MM.1S (cell line): ENCODE results near the gene SYNE3.

ENCODE experiments used
- DNase-seq: peaks from one replicate; pipeline ENCODE4 v3.0.0-alpha.2; 2015
- H2AFZ ChIP-seq: fragments of 300-600 bp; sonication (generic); 2 replicates; pipeline ENCODE4 v1.6.0; 2016; ENCODE audit warnings: antibody characterized with exemption, low read length
- H3F3A ChIP-seq: fragments of 300-600 bp; sonication (generic); 2 replicates; pipeline ENCODE4 v1.6.1; 2016; ENCODE audit warnings: mild to moderate bottlenecking, antibody characterized with exemption, low read length, moderate library complexity, mixed read lengths; ENCODE audit not compliant: insufficient read depth
- H3K27ac ChIP-seq: fragments of 300-600 bp; sonication (generic); 2 replicates; pipeline ENCODE4 v1.5.1; 2016; ENCODE audit warnings: mild to moderate bottlenecking, low read length
- H3K27me3 ChIP-seq: fragments of 300-600 bp; sonication (generic); replicated peaks from 2 replicates; pipeline ENCODE4 v1.6.0; 2016; ENCODE audit warnings: low read length; ENCODE audit not compliant: insufficient read depth
- H3K36me3 ChIP-seq: fragments of 300-600 bp; sonication (generic); replicated peaks from 2 replicates; pipeline ENCODE4 v1.6.1; 2016; ENCODE audit warnings: mild to moderate bottlenecking, low read length, mixed read lengths; ENCODE audit not compliant: insufficient read depth
- H3K4me1 ChIP-seq: fragments of 300-600 bp; sonication (generic); 2 replicates; pipeline ENCODE4 v1.6.1; 2016; ENCODE audit warnings: low read length, mixed read lengths
- H3K4me2 ChIP-seq: fragments of 300-600 bp; sonication (generic); 2 replicates; pipeline ENCODE4 v1.6.0; 2016; ENCODE audit warnings: low read depth, low read length
- H3K4me3 ChIP-seq: fragments of 300-600 bp; sonication (generic); 2 replicates; pipeline ENCODE4 v1.5.1; 2016; ENCODE audit warnings: low read length, mixed read lengths
- H3K79me2 ChIP-seq: fragments of 300-600 bp; sonication (generic); 2 replicates; pipeline ENCODE4 v1.6.1; 2016; ENCODE audit warnings: mixed run types, low read length, mixed read lengths
- H3K9ac ChIP-seq: fragments of 300-600 bp; sonication (generic); 2 replicates; pipeline ENCODE4 v1.6.1; 2016; ENCODE audit warnings: low read length, mixed read lengths
- H3K9me2 ChIP-seq: fragments of 300-600 bp; sonication (generic); replicated peaks from 2 replicates; pipeline ENCODE4 v1.6.1; 2016; ENCODE audit warnings: mild to moderate bottlenecking, low read length, mixed read lengths; ENCODE audit not compliant: insufficient read depth
- H3K9me3 ChIP-seq: fragments of 300-600 bp; sonication (generic); replicated peaks from 2 replicates; pipeline ENCODE4 v1.6.1; 2016; ENCODE audit warnings: mild to moderate bottlenecking, low read length, mixed read lengths; ENCODE audit not compliant: insufficient read depth
- H4K20me1 ChIP-seq: fragments of 300-600 bp; sonication (generic); 2 replicates; pipeline ENCODE4 v1.6.1; 2016; ENCODE audit warnings: mild to moderate bottlenecking, low read length, moderate library complexity, mixed read lengths; ENCODE audit not compliant: insufficient read depth
- CTCF ChIP-seq: fragments of 300-600 bp; sonication (generic); IDR thresholded peaks from 2 replicates; pipeline ENCODE4 v1.5.1; 2016; ENCODE audit warnings: antibody characterized with exemption, low read length, mixed read lengths
- EZH2 ChIP-seq: fragments of 300-600 bp; sonication (generic); optimal IDR thresholded peaks from 2 replicates; pipeline ENCODE3; 2017; ENCODE audit warnings: low read depth, mild to moderate bottlenecking, antibody characterized with exemption, low read length, mixed read lengths
- EZH2phosphoT487 ChIP-seq: fragments of 300-600 bp; sonication (generic); IDR thresholded peaks from 2 replicates; pipeline ENCODE4 v1.6.1; 2018; ENCODE audit warnings: antibody characterized with exemption, low read length

The SYNE3 gene

GRCh38 chr14:95527387-95528002 is 11.0 kb upstream of the SYNE3 start:
- no peaks in the 10 kb centered on the region for H3K36me3 ChIP-seq

GRCh38 chr14:95526483-95527386 is 10.3 kb upstream of the SYNE3 start:
- Histone ChIP-seq H3K9me2 (no peaks in the 10 kb centered on the region), H3F3A (no peaks in the 10 kb centered on the region), H3K27me3 (no peaks in the 10 kb centered on the region), H3K79me2 (peaks cover 18% of the 10 kb centered on the region), H3K27ac (no peak overlapping the region), H3K4me3 (no peak overlapping the region), H3K4me1 (no peaks in the 10 kb centered on the region), H3K9me3 (no peaks in the 10 kb centered on the region), H3K4me2 (no peak overlapping the region), H2AFZ (no peak overlapping the region), H3K36me3 (no peaks in the 10 kb centered on the region), H3K9ac (no peak overlapping the region), H4K20me1 (no peaks in the 10 kb centered on the region)
- TF ChIP-seq EZH2: no peak
- TF ChIP-seq EZH2phosphoT487: no peak
- TF ChIP-seq CTCF: no peak
- DNase-seq: no peak

More at GRCh38 chr14:95527387-95528002, 11.0 kb upstream of the SYNE3 start:
- Histone ChIP-seq H3K27me3 (no peaks in the 10 kb centered on the region), H3K79me2 (peaks cover 25% of the 10 kb centered on the region), H3K4me1 (no peaks in the 10 kb centered on the region), H3K27ac (no peak overlapping the region), H3K9me2 (no peaks in the 10 kb centered on the region), H3K4me3 (no peak overlapping the region), H2AFZ (no peak overlapping the region), H4K20me1 (no peaks in the 10 kb centered on the region), H3K9me3 (no peaks in the 10 kb centered on the region), H3F3A (no peaks in the 10 kb centered on the region), H3K4me2 (no peak overlapping the region), H3K9ac (no peak overlapping the region)
- DNase-seq: peak; percentile 34
- TF ChIP-seq EZH2 (no peak), CTCF (peak; percentile 51), EZH2phosphoT487 (no peak)

- H3K9me2 ChIP-seq: no peaks in the 10 kb centered on the region
- no peaks in the 10 kb centered on the region for H4K20me1 ChIP-seq
- DNase-seq: no peak
- no peaks in the 10 kb centered on the region for H3K27me3 ChIP-seq
- H3K4me1 ChIP-seq: no peaks in the 10 kb centered on the region
- peaks cover 10% of the 10 kb centered on the region for H3K79me2 ChIP-seq
- H3K9ac ChIP-seq: no peak overlapping the region
- H3K4me3 ChIP-seq: no peak overlapping the region
- no peak for TF ChIP-seq CTCF
- no peaks in the 10 kb centered on the region for H3K9me3 ChIP-seq
- no peaks in the 10 kb centered on the region for H3K36me3 ChIP-seq
- no peak overlapping the region for H2AFZ ChIP-seq
- no peak overlapping the region for H3K27ac ChIP-seq
- no peak overlapping the region for H3K4me2 ChIP-seq
- H3F3A ChIP-seq: no peaks in the 10 kb centered on the region
Measured at GRCh38 chr14:95525999-95526398, 9.5 kb upstream of the SYNE3 start.
